Endodermal cell (in vitro differentiated cells): Measurements from ENCODE around the gene JSRP1. TPM values are rescaled to one million over a fixed set of nuclear protein-coding genes. Genes with fewer than 3 reads are reported as not detected.

Source experiments
- DNase-seq: peaks from one replicate; pipeline ENCODE4 v3.0.0-alpha.2; 2017
- H3K27ac ChIP-seq: 2 replicates; pipeline ENCODE4 v1.5.1; 2013; ENCODE audit warnings: mild to moderate bottlenecking, low read depth, low read length, moderate library complexity
- H3K27me3 ChIP-seq: 2 replicates; pipeline ENCODE4 v1.6.1; 2013; ENCODE audit warnings: mild to moderate bottlenecking, low read length, moderate library complexity; ENCODE audit not compliant: insufficient read depth, control insufficient read depth, poor library complexity, severe bottlenecking
- H3K36me3 ChIP-seq: 2 replicates; pipeline ENCODE4 v1.7.0; 2013; ENCODE audit warnings: mild to moderate bottlenecking, low read length, moderate library complexity; ENCODE audit not compliant: control insufficient read depth, insufficient read depth
- H3K4me1 ChIP-seq: one replicate; pipeline ENCODE4 v1.7.0; 2013; ENCODE audit warnings: low read length; ENCODE audit not compliant: control insufficient read depth, insufficient read depth
- H3K4me3 ChIP-seq: 2 replicates; pipeline ENCODE4 v1.5.1; 2013; ENCODE audit warnings: mild to moderate bottlenecking, low read length, moderate library complexity
- H3K9ac ChIP-seq: 2 replicates; pipeline ENCODE4 v1.6.1; 2013; ENCODE audit warnings: mild to moderate bottlenecking, low read length, moderate library complexity; ENCODE audit not compliant: poor library complexity, severe bottlenecking; ENCODE audit errors: extremely low read depth
- H3K9me3 ChIP-seq: 2 replicates; pipeline ENCODE4 v1.6.1; 2013; ENCODE audit warnings: mild to moderate bottlenecking, low read length, moderate library complexity; ENCODE audit not compliant: control insufficient read depth
- H3K27ac Mint-ChIP-seq: 2 replicates; pipeline ENCODE4 v1.8.0; 2020; ENCODE audit warnings: mixed read lengths
- H3K27me3 Mint-ChIP-seq: 2 replicates; pipeline ENCODE4 v1.8.0; 2021; ENCODE audit warnings: mild to moderate bottlenecking, mixed read lengths; ENCODE audit not compliant: insufficient read depth
- H3K36me3 Mint-ChIP-seq: 2 replicates; pipeline ENCODE4 v1.8.0; 2020; ENCODE audit warnings: low read depth, mixed read lengths
- H3K4me1 Mint-ChIP-seq: 2 replicates; pipeline ENCODE4 v1.8.0; 2020; ENCODE audit warnings: mixed read lengths
- H3K4me3 Mint-ChIP-seq: 2 replicates; pipeline ENCODE4 v1.8.0; 2020; ENCODE audit warnings: mild to moderate bottlenecking, moderate library complexity, mixed read lengths
- H3K9me3 Mint-ChIP-seq: 2 replicates; pipeline ENCODE4 v1.8.0; 2020; ENCODE audit warnings: mild to moderate bottlenecking, mixed read lengths
- CTCF ChIP-seq: fragments of 200-600 bp; sonication (generic); conservative IDR thresholded peaks from 2 replicates; pipeline ENCODE4 v1.5.0; 2021; ENCODE audit warnings: antibody characterized with exemption, mild to moderate bottlenecking
- WGBS, 2 experiments: methylation state at CpG; one replicate each; pipeline versions ENCODE4 v1.1.5 to v1.1.7; 2013; ENCODE audit warnings: missing lambda C conversion rate in 2 of 2, mixed read lengths in 1 of 2; ENCODE audit not compliant: insufficient coverage in 1 of 2, insufficient read length in 1 of 2; 5-methylcytosine and 5-hydroxymethylcytosine counted together
- total RNA-seq, 2 donors: library from RNA; stranded (reverse); fragmentation: NEBNext Ultra II Directional in 1 of 2; extraction: Animal tissue kit (Norgen Biotek cat#: 25700) in 1 of 2; gene quantifications; 2 replicates in 1 of 2; 3 replicates in 1 of 2; pipeline ENCODE4 v1.2.1, GENCODE V29; 2021

JSRP1 gene
- total RNA-seq, 2 donors from 2014 or later, result 0.66 to 0.89 TPM

GRCh38 chr19:2250766-2251105 lies 5.5 kb downstream of the JSRP1 start:
- peaks cover 7% of the 10 kb centered on the region for H3K36me3 Mint-ChIP-seq
- H3K4me1 Mint-ChIP-seq, result peaks cover 3% of the 10 kb centered on the region
- 82 to 83% methylated on average over 36 to 40 of the region's 40 CpGs for WGBS, 2 experiments
- no peak for TF ChIP-seq CTCF
- H3K27me3 ChIP-seq, result peaks cover 16% of the 10 kb centered on the region
- H3K9me3 Mint-ChIP-seq, result no peaks in the 10 kb centered on the region
- H3K4me1 ChIP-seq, result no peaks in the 10 kb centered on the region
- no peak for DNase-seq
- H3K4me3 Mint-ChIP-seq, result no peak overlapping the region
- H3K4me3 ChIP-seq, result no peak overlapping the region
- H3K27ac Mint-ChIP-seq, result no peak overlapping the region
- H3K36me3 ChIP-seq, result peaks cover 12% of the 10 kb centered on the region
- H3K9ac ChIP-seq, result no peak overlapping the region
- H3K9me3 ChIP-seq, result no peaks in the 10 kb centered on the region
- peaks cover 10% of the 10 kb centered on the region for H3K27me3 Mint-ChIP-seq
- H3K27ac ChIP-seq, result no peak overlapping the region

GRCh38 chr19:2249880-2250765 lies 6.1 kb downstream of the JSRP1 start:
- WGBS, 2 experiments, result 81 to 87% methylated on average over 31 to 43 of the region's 43 CpGs
- Histone ChIP-seq H3K9me3 (no peaks in the 10 kb centered on the region), H3K27ac (no peak overlapping the region), H3K9ac (no peak overlapping the region), H3K4me3 (no peak overlapping the region), H3K4me1 (no peaks in the 10 kb centered on the region), H3K36me3 (peaks cover 18% of the 10 kb centered on the region), H3K27me3 (peaks cover 16% of the 10 kb centered on the region)
- peak; percentile 64 for DNase-seq
- peaks cover 10% of the 10 kb centered on the region for H3K36me3 Mint-ChIP-seq
- peaks cover 10% of the 10 kb centered on the region for H3K27me3 Mint-ChIP-seq
- H3K4me1 Mint-ChIP-seq, result peaks cover 3% of the 10 kb centered on the region
- H3K9me3 Mint-ChIP-seq, result no peaks in the 10 kb centered on the region
- H3K27ac Mint-ChIP-seq, result no peak overlapping the region
- no peak for TF ChIP-seq CTCF
- no peak overlapping the region for H3K4me3 Mint-ChIP-seq

DNA sequence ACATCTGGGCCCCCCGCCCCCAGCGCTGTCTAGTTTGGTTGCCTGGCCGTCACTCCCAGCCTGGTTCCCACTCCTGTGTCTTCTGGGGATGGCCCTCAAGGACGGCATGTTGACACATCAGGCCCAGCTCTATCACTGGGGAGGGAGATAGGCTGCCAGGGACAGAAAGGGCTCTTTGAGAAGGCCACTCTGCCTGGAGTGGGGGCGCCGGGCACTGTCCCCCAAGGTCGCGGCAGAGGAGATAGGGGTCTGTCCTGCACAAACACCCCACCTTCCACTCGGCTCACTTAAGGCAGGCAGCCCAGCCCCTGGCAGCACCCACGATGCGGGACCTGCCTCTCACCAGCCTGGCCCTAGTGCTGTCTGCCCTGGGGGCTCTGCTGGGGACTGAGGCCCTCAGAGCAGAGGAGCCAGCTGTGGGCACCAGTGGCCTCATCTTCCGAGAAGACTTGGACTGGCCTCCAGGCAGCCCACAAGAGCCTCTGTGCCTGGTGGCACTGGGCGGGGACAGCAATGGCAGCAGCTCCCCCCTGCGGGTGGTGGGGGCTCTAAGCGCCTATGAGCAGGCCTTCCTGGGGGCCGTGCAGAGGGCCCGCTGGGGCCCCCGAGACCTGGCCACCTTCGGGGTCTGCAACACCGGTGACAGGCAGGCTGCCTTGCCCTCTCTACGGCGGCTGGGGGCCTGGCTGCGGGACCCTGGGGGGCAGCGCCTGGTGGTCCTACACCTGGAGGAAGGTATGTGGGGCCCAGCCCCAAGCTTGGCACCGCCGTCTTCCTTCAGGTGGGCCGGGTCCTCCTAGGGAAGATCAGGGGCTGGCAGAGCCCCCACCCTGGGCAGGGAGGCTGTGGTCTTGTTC lies 7.0 kb downstream of the JSRP1 start, which contains the start of gene AMH:
Gene AMH (plus strand): TSS at position 314 of the 857 bp plus-strand sequence. CDS start 10 bp downstream, at position 324.
- Mint-ChIP-seq H3K36me3 (peaks cover 16% of the 10 kb centered on the region), H3K27me3 (peaks cover 10% of the 10 kb centered on the region), H3K9me3 (no peaks in the 10 kb centered on the region), H3K27ac (no peak within 1 kb of the TSS), H3K4me1 (peaks cover 3% of the 10 kb centered on the region), H3K4me3 (no peak within 1 kb of the TSS)
- H3K4me3 ChIP-seq, result no peak within 1 kb of the TSS
- WGBS, 2 experiments, result 83 to 88% methylated on average over 10 to 27 of the region's 27 CpGs
- peak; percentile 58 for DNase-seq
- peaks cover 16% of the 10 kb centered on the region for H3K27me3 ChIP-seq
- peaks cover 27% of the 10 kb centered on the region for H3K36me3 ChIP-seq
- H3K27ac ChIP-seq, result peak within 1 kb of the TSS; percentile 38
- TF ChIP-seq CTCF, result no peak
- H3K4me1 ChIP-seq, result no peaks in the 10 kb centered on the region
- no peaks in the 10 kb centered on the region for H3K9me3 ChIP-seq
- no peak within 1 kb of the TSS for H3K9ac ChIP-seq
